GM12878 (cell line): ENCODE results near the gene SECISBP2. TPM values are rescaled to one million over a fixed set of nuclear protein-coding genes. Genes with fewer than 3 reads are reported as not detected.

ENCODE experiments used
- ATAC-seq: fragments of 200-7000 bp; cut with Tn5 transposase; 3 replicates; pipeline ENCODE4 v1.9.1; 2020; ENCODE audit warnings: mild to moderate bottlenecking, moderate library complexity
- BruUV-seq: library from RNA; stranded (reverse); fragments of 400-500 nt; replicated peaks from 2 replicates; lab custom pipeline; 2021; lab: Mats Ljungman, UMichigan
- CTCF ChIA-PET: fragments of 300-600 bp; sonication (Branson Sonifier 250); formaldehyde crosslinking; extraction: SDS; loops from one replicate; lab custom pipeline; 2021; ENCODE audit warnings: inconsistent platforms; lab: Yijun Ruan, JAX
- POLR2A ChIA-PET: fragments of 350-600 bp; formaldehyde crosslinking; extraction: SDS; loops from one replicate; lab custom pipeline; 2021; ENCODE audit warnings: inconsistent platforms; lab: Charles Lee
- RAD21 ChIA-PET: fragments of 300-600 bp; sonication (Branson Sonifier 250); formaldehyde crosslinking; loops from one replicate; lab custom pipeline; 2023; ENCODE audit warnings: antibody characterized with exemption; ENCODE audit not compliant: unreplicated experiment; lab: Charles Lee
- SMC1A ChIA-PET: fragments of 300-600 bp; sonication (Branson Sonifier 250); formaldehyde crosslinking; loops from one replicate; lab custom pipeline; 2023; ENCODE audit not compliant: unreplicated experiment, uncharacterized antibody; lab: Charles Lee
- DNase-seq: peaks from one replicate; pipeline ENCODE4 v3.0.0-alpha.2; 2011; ENCODE audit warnings: low read depth, low spot score
- FAIRE-seq: peaks from 3 replicates; lab custom pipeline; 2011; peaks lifted over from hg19 to GRCh38; lab: Jason Lieb, UNC
- H2AFZ ChIP-seq: 2 replicates; pipeline ENCODE4 v1.6.0; 2011; ENCODE audit warnings: low read depth, low read length, control low read depth; ENCODE audit not compliant: control insufficient read depth
- H3K27ac ChIP-seq: 2 replicates; pipeline ENCODE4 v1.5.1; 2011; ENCODE audit warnings: control low read depth; ENCODE audit not compliant: control insufficient read depth, insufficient read depth
- H3K27me3 ChIP-seq, 2 experiments: replicated peaks in 1 of 2; 2 replicates each; pipeline versions ENCODE4 v1.6.0 to v1.6.1; 2011; ENCODE audit warnings: low read length in 1 of 2; ENCODE audit not compliant: control insufficient read depth in 2 of 2, insufficient read depth in 2 of 2
- H3K36me3 ChIP-seq, 2 experiments: 2 replicates each; pipeline ENCODE4 v1.5.1; 2011; ENCODE audit warnings: low read length in 1 of 2; ENCODE audit not compliant: control insufficient read depth in 2 of 2, insufficient read depth in 2 of 2
- H3K4me1 ChIP-seq: 2 replicates; pipeline ENCODE4 v1.6.1; 2011; ENCODE audit warnings: mild to moderate bottlenecking, low read length, moderate library complexity, mixed read lengths; ENCODE audit not compliant: control insufficient read depth, insufficient read depth
- H3K4me2 ChIP-seq: 2 replicates; pipeline ENCODE4 v1.6.0; 2011; ENCODE audit warnings: control low read depth; ENCODE audit not compliant: control insufficient read depth, insufficient read depth
- H3K4me3 ChIP-seq: fragments of 200-600 bp; sonication (generic); 2 replicates; pipeline ENCODE4 v1.5.1; 2016
- H3K79me2 ChIP-seq: 2 replicates; pipeline ENCODE4 v1.6.0; 2011; ENCODE audit warnings: low read length; ENCODE audit not compliant: control insufficient read depth, insufficient read depth
- H3K9ac ChIP-seq: 2 replicates; pipeline ENCODE4 v1.8.0; 2011; ENCODE audit warnings: low read length, control low read depth, mixed read lengths; ENCODE audit not compliant: control insufficient read depth, insufficient read depth
- H3K9me3 ChIP-seq: replicated peaks from 3 replicates; pipeline ENCODE4 v1.5.1; 2011; ENCODE audit warnings: mild to moderate bottlenecking, low read length; ENCODE audit not compliant: control insufficient read depth, insufficient read depth
- H4K20me1 ChIP-seq: 2 replicates; pipeline ENCODE4 v1.6.0; 2011; ENCODE audit not compliant: control insufficient read depth, insufficient read depth
- PBX3 ChIP-seq: IDR thresholded peaks from 2 replicates; pipeline ENCODE4 v1.6.1; 2011; ENCODE audit warnings: mild to moderate bottlenecking, low read depth, low read length, moderate library complexity; ENCODE audit not compliant: insufficient replicate concordance
- POLR2A ChIP-seq: IDR thresholded peaks from 2 replicates; pipeline ENCODE4 v1.6.1; 2011; ENCODE audit warnings: low read depth, mild to moderate bottlenecking, low read length
- SIX5 ChIP-seq: IDR thresholded peaks from 2 replicates; pipeline ENCODE4 v1.6.1; 2011; ENCODE audit warnings: mild to moderate bottlenecking, low read depth, low read length, moderate library complexity; ENCODE audit not compliant: severe bottlenecking
- WGBS: methylation state at CpG from one replicate; pipeline ENCODE4 v1.1.6; 2016; ENCODE audit warnings: low lambda C conversion rate; ENCODE audit not compliant: insufficient replicate concordance, insufficient coverage; ENCODE audit errors: missing lambda C conversion rate; 5-methylcytosine and 5-hydroxymethylcytosine counted together
- in situ Hi-C: fragments of 300-500 bp; cut with MboI; formaldehyde crosslinking; loops from 9 replicates; pipeline ENCODE4 v1.14.3; 2018; ENCODE audit warnings: mixed read lengths
- intact Hi-C: fragments of 100-400 bp; cut with micrococcal nuclease; formaldehyde crosslinking; loops from one replicate; pipeline ENCODE4 v1.14.2; 2022; ENCODE audit not compliant: unreplicated experiment
- polyA plus RNA-seq, 11 experiments: library from polyadenylated mRNA; depleted of rRNA in 4 of 11; unstranded in 6 of 11; stranded (reverse) in 5 of 11; fragments of >200 nt; fragmentation: Nextera tagmentation in 4 of 11; fragmentation: Illumina TruSeq in 1 of 11; extraction: Ambion mirVana in 4 of 11; extraction: Trizol in 1 of 11; gene quantifications; 1 replicate in 1 of 11; 2 replicates in 10 of 11; pipeline versions ENCODE4 v1.2.1 to v1.2.3, GENCODE V29; 2011 to 2016; ENCODE audit warnings: inconsistent platforms in 2 of 11, missing spikeins in 2 of 11, low read depth in 1 of 11
- total RNA-seq, 4 experiments: library from RNA; depleted of rRNA in 3 of 4; stranded (reverse); fragments of >200 nt in 3 of 4; fragmentation: Illumina TruSeq in 1 of 4; extraction: Trizol in 1 of 4; gene quantifications; 2 replicates each; pipeline versions ENCODE4 v1.2.1 to v1.2.3, GENCODE V29; 2013 to 2021

SECISBP2 gene
- total and polyA plus RNA-seq, 10 of the 15 experiments (the other 5 are each of a cell fraction or from before 2014, with no cell fraction given), result 4.6 to 50.5 (median 31.9) TPM

GRCh38 chr9:89402695-89403427 is 84.6 kb downstream of the SECISBP2 start:
- Histone ChIP-seq H3K9ac (no peak overlapping the region), H3K27me3 (no peaks in the 10 kb centered on the region), H3K4me3 (no peak overlapping the region), H4K20me1 (no peaks in the 10 kb centered on the region), H2AFZ (no peak overlapping the region), H3K4me1 (peaks cover 62% of the 10 kb centered on the region), H3K4me2 (no peak overlapping the region), H3K36me3 (peaks cover 31% of the 10 kb centered on the region in 2 experiments), H3K79me2 (peaks cover 32% of the 10 kb centered on the region), H3K9me3 (peaks cover 3% of the 10 kb centered on the region; the same call in 1 of the 3 replicates), H3K27ac (no peak overlapping the region)
- no peak for ATAC-seq
- SMC1A ChIA-PET, result interaction anchor here (0.9 to 4.1 kb wide), 9 partner anchors 9 to 84 kb away, joined by 3 to 25 read pairs (median 3); no protein-coding TSS in a partner anchor
- CTCF ChIA-PET, result interaction anchor here (1.1 to 2.1 kb wide), 4 partner anchors 26 to 148 kb away, joined by 3 to 11 read pairs (median 5); no protein-coding TSS in a partner anchor
- FAIRE-seq, result no peak
- no TSS peak for BruUV-seq
- TF ChIP-seq PBX3 (peak; percentile 29), POLR2A (peak; percentile 65; the same call in 1 of the 2 replicates), SIX5 (no peak)
- 79% methylated on average over 14 of the region's 14 CpGs for WGBS
- in situ Hi-C loops, result no loop called here
- RAD21 ChIA-PET, result interaction anchor here (0.8 to 2.2 kb wide), 4 partner anchors 7 to 146 kb away, joined by 3 to 16 read pairs (median 10); no protein-coding TSS in a partner anchor
- DNase-seq, result no peak
- POLR2A ChIA-PET, result interaction anchor here (1.0 to 2.3 kb wide), 3 partner anchors 8 to 146 kb away, joined by 4 to 7 read pairs (median 6); no protein-coding TSS in a partner anchor
- intact Hi-C loops, result no loop called here
